OCI-LY3 (cell line): Measurements from ENCODE around the gene DBET.
"Not testable (repeated sequence)": the region's sequence is repeated elsewhere in the genome, so short reads cannot be mapped to it uniquely, and the experiment has no call there.

ENCODE experiments used
- H2AFZ ChIP-seq: fragments of 200-600, 300-600 bp; shearing (Covaris generic); 2 replicates; pipeline ENCODE4 v1.6.0; 2014; ENCODE audit warnings: antibody characterized with exemption, low read depth, low read length
- H3K27ac ChIP-seq: fragments of 200-600, 300-600 bp; sonication (generic); 2 replicates; pipeline ENCODE4 v1.5.1; 2014; ENCODE audit warnings: mild to moderate bottlenecking, low read length, moderate library complexity, mixed read lengths
- H3K27me3 ChIP-seq: fragments of 200-600, 300-600 bp; sonication (generic); 2 replicates; pipeline ENCODE4 v1.6.1; 2014; ENCODE audit warnings: low read depth, low read length, mixed read lengths
- H3K36me3 ChIP-seq: fragments of 200-600, 300-600 bp; sonication (generic); replicated peaks from 2 replicates; pipeline ENCODE3; 2014; ENCODE audit warnings: low read depth, low read length, mixed read lengths
- H3K4me1 ChIP-seq: fragments of 300-600, 200-600 bp; sonication (generic); 2 replicates; pipeline ENCODE4 v1.6.1; 2014; ENCODE audit warnings: low read length, mixed read lengths
- H3K4me2 ChIP-seq: fragments of 200-600, 300-600 bp; sonication (generic); 2 replicates; pipeline ENCODE4 v1.6.1; 2014; ENCODE audit warnings: low read length, mixed read lengths
- H3K4me3 ChIP-seq: fragments of 300-600, 200-600 bp; sonication (generic); 2 replicates; pipeline ENCODE4 v1.5.1; 2014; ENCODE audit warnings: antibody characterized with exemption, mild to moderate bottlenecking, low read length, moderate library complexity
- H3K79me2 ChIP-seq: fragments of 300-600, 200-600 bp; shearing (Covaris generic); 2 replicates; pipeline ENCODE4 v1.6.1; 2014; ENCODE audit warnings: mild to moderate bottlenecking, low read length, mixed read lengths
- H3K9ac ChIP-seq: fragments of 300-600, 200-600 bp; shearing (Covaris generic); 2 replicates; pipeline ENCODE4 v1.6.0; 2014; ENCODE audit warnings: mild to moderate bottlenecking, low read length, moderate library complexity
- H3K9me3 ChIP-seq: fragments of 200-600, 300-600 bp; shearing (Covaris generic); 2 replicates; pipeline ENCODE4 v1.6.1; 2014; ENCODE audit warnings: low read length, mixed read lengths; ENCODE audit not compliant: insufficient read depth
- H4K20me1 ChIP-seq: fragments of 200-600, 300-600 bp; sonication (generic); 2 replicates; pipeline ENCODE4 v1.6.1; 2016; ENCODE audit warnings: low read length, mixed read lengths; ENCODE audit not compliant: insufficient read depth

The DBET gene

GRCh38 chr4:190049378-190050239 is 14.7 kb upstream of the DBET start:
- not testable (repeated sequence) for H3K4me2 ChIP-seq, H3K9ac ChIP-seq, H4K20me1 ChIP-seq, H3K27me3 ChIP-seq, H3K79me2 ChIP-seq, H3K36me3 ChIP-seq, H3K9me3 ChIP-seq, H3K4me3 ChIP-seq, H3K27ac ChIP-seq, H3K4me1 ChIP-seq, H2AFZ ChIP-seq

GRCh38 chr4:190058997-190059396 is 5.3 kb upstream of the DBET start:
- H3K79me2 ChIP-seq, H4K20me1 ChIP-seq, H3K4me2 ChIP-seq, H3K4me3 ChIP-seq, H3K9ac ChIP-seq, H2AFZ ChIP-seq, H3K36me3 ChIP-seq, H3K9me3 ChIP-seq, H3K4me1 ChIP-seq, H3K27me3 ChIP-seq, H3K27ac ChIP-seq: not testable (repeated sequence)

GRCh38 chr4:190064805-190065204 is 503 bp downstream of the DBET start:
- H3K36me3 ChIP-seq, H3K79me2 ChIP-seq, H3K4me2 ChIP-seq, H3K27ac ChIP-seq, H3K4me1 ChIP-seq, H3K9ac ChIP-seq, H3K9me3 ChIP-seq, H3K4me3 ChIP-seq, H2AFZ ChIP-seq, H3K27me3 ChIP-seq, H4K20me1 ChIP-seq: not testable (repeated sequence)

- not testable (repeated sequence) for H3K4me1 ChIP-seq
These were observed 4.0 kb downstream of the DBET start for GRCh38 chr4:190068351-190068750.

GRCh38 chr4:190093052-190093451 is 28.8 kb downstream of the DBET start:
- H3K9ac ChIP-seq, H3K4me2 ChIP-seq, H3K4me3 ChIP-seq, H3K36me3 ChIP-seq, H2AFZ ChIP-seq, H3K79me2 ChIP-seq, H3K4me1 ChIP-seq, H3K27me3 ChIP-seq, H3K9me3 ChIP-seq, H3K27ac ChIP-seq, H4K20me1 ChIP-seq: not testable (repeated sequence)

More at GRCh38 chr4:190068351-190068750, 4.0 kb downstream of the DBET start:
- H4K20me1 ChIP-seq, H3K79me2 ChIP-seq, H3K27me3 ChIP-seq, H3K4me3 ChIP-seq, H3K9me3 ChIP-seq, H3K9ac ChIP-seq, H3K4me2 ChIP-seq, H2AFZ ChIP-seq, H3K27ac ChIP-seq, H3K36me3 ChIP-seq: not testable (repeated sequence)

- H3K27me3 ChIP-seq, H4K20me1 ChIP-seq, H3K79me2 ChIP-seq, H3K4me2 ChIP-seq, H3K36me3 ChIP-seq, H3K9me3 ChIP-seq, H3K9ac ChIP-seq, H2AFZ ChIP-seq, H3K4me1 ChIP-seq, H3K27ac ChIP-seq, H3K4me3 ChIP-seq: not testable (repeated sequence)
These were observed 29.7 kb downstream of the DBET start for GRCh38 chr4:190094031-190094430.

GRCh38 chr4:190095335-190095734 is 31.0 kb downstream of the DBET start:
- H3K27ac ChIP-seq, H2AFZ ChIP-seq, H3K4me1 ChIP-seq, H3K79me2 ChIP-seq, H3K4me2 ChIP-seq, H3K27me3 ChIP-seq, H3K36me3 ChIP-seq, H3K9ac ChIP-seq, H3K4me3 ChIP-seq, H4K20me1 ChIP-seq, H3K9me3 ChIP-seq: not testable (repeated sequence)

GRCh38 chr4:190099605-190100004 is 35.3 kb downstream of the DBET start:
- H3K4me3 ChIP-seq, H3K27ac ChIP-seq, H4K20me1 ChIP-seq, H3K4me2 ChIP-seq, H3K9me3 ChIP-seq, H3K27me3 ChIP-seq, H3K36me3 ChIP-seq, H3K4me1 ChIP-seq, H3K79me2 ChIP-seq, H2AFZ ChIP-seq, H3K9ac ChIP-seq: not testable (repeated sequence)

GRCh38 chr4:190101525-190101924 is 37.2 kb downstream of the DBET start:
- not testable (repeated sequence) for H3K4me3 ChIP-seq, H3K27me3 ChIP-seq, H3K4me1 ChIP-seq, H3K36me3 ChIP-seq, H4K20me1 ChIP-seq, H3K9ac ChIP-seq, H3K27ac ChIP-seq, H3K79me2 ChIP-seq, H3K4me2 ChIP-seq, H3K9me3 ChIP-seq, H2AFZ ChIP-seq

- not testable (repeated sequence) for H3K27me3 ChIP-seq, H4K20me1 ChIP-seq, H3K79me2 ChIP-seq, H2AFZ ChIP-seq, H3K9ac ChIP-seq, H3K4me2 ChIP-seq, H3K4me3 ChIP-seq, H3K27ac ChIP-seq, H3K4me1 ChIP-seq, H3K9me3 ChIP-seq, H3K36me3 ChIP-seq
These were observed 41.9 kb downstream of the DBET start for GRCh38 chr4:190106191-190106590.
